ENCODE measurements around the gene HAP1. TPM values are rescaled to one million over a fixed set of nuclear protein-coding genes. Genes with fewer than 3 reads are reported as not detected.

The HAP1 gene
- polyA plus RNA-seq, 2 of the 4 experiments (the other 2 are of a cell fraction) = 1.6 to 2.2 TPM

DNA sequence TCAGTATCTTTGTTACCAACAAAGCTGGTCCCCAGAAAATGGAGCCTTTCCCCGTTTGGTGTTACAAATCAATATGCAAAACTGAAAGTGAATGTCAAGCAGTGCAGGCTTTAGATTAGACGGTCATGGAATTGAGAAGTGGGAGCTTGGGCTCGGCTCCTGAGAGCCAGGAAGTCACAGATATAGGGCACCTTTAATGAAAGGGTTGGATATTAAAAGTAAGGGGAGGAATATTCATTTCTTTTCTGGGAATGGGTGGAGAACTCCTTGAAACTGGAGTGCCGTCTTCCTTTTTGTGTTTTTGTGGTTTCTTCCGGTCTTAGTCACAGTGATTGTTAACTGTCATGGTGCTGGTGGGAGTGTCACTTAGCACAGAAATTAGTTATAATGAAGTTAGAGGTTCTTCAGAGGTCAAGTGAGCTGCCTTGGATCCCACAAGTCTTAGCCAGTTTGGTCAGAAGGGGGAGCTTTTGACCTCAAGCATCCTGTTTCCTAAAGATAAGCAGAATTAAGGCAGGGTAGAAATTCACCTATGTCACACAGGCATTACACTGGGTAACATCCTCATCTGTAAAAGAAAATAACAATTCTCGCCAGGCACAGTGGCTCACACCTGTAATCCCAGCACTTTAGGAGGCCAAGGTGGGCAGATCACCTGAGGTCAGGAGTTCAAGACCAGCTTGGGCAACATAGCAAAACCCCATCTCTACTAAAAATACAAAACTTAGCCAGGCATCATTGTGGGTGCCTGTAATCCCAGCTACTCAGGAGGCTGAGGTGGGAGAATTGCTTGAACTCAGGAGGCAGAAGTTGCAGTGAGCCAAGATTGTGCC is 55.3 kb downstream of the HAP1 start (continued):
- TF ChIP-seq MAZ (IDR thresholded peaks at IDR 0.05; ENCODE audit: borderline replicate concordance, low read depth, low read length) = no peak
- no peak for TF ChIP-seq HOXB5 (CRISPR knock-in tag; IDR thresholded peaks at IDR 0.05)
- no peak for TF ChIP-seq TFCP2L1 (CRISPR knock-in tag; IDR thresholded peaks at IDR 0.05)
- peak in 1 of 2 experiments; percentile 38; a peak in 3 of 5 replicates for TF ChIP-seq RAD21 (conservative IDR thresholded peaks at IDR 0.05 in 1 of 2, IDR thresholded peaks at IDR 0.05 in 1 of 2)
- TF ChIP-seq ZNF302 (CRISPR knock-in tag; IDR thresholded peaks at IDR 0.05) = no peak

DNA sequence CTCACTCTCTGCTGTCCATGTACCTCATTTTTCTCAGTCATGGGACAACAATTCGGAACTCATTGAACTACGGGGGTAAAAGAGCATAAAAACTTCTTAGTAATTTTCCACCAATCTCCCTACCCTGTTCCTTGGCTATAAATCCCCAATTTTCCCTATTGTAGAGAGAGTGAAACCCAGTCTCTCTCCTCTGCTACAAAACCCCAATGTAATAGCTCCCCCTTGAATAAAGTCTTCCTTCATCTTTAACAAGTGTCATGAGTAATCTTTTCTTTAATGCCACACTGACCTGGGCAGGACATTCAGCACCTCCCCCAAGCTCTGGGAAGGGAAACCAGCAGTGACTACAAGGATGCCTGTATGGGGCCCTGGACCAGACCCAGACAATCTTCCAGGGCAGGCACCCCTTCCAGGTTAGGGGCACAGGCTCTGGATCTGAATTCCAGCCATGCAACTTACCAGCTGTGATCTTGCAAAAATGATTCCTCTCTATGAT is 56.0 kb downstream of the HAP1 start:
- DNase-seq (ENCODE audit: low read depth in 1 of 2, low spot score in 1 of 2) (peak in 1 of 2 experiments; percentile 76), FAIRE-seq (no peak), ATAC-seq (peak; percentile 49 to 68)
- Histone ChIP-seq H3K27ac (peak overlapping the region; percentile 73 to 83), H3K4me2 (peak overlapping the region; percentile 72), H3K4me3 (peak overlapping the region; percentile 3; the same call in 1 of the 3 replicates), H3K4me1 (peaks cover 48% of the 10 kb centered on the region), H3K9me3 (no peaks in the 10 kb centered on the region)
- CTCF ChIA-PET = interaction anchor here (0.6 to 18.1 kb wide), 16 partner anchors 11 to 1703 kb away, joined by 3 to 329 read pairs (median 3); partner anchors contain the start of gene EIF1
- 42% methylated on average over 2 of the region's 2 CpGs for WGBS (ENCODE audit: missing lambda C conversion rate)
- POLR2A ChIA-PET = interaction anchor here (0.7 to 6.4 kb wide), 8 partner anchors 8 to 1336 kb away, joined by 3 to 258 read pairs (median 3); partner anchors contain the start of gene EIF1
- TF ChIP-seq PHF8 (IDR thresholded peaks at IDR 0.05; ENCODE audit: borderline replicate concordance, low read depth) (no peak), JUN (IDR thresholded peaks at IDR 0.05) (peak in 1 of 2 experiments; percentile 85; a peak in 3 of 5 replicates), NR3C1 (IDR thresholded peaks at IDR 0.05) (no peak), SMC3 (IDR thresholded peaks at IDR 0.05) (no peak), BHLHE40 (IDR thresholded peaks at IDR 0.05; ENCODE audit: low read depth, low read length) (no peak), KDM1A (IDR thresholded peaks at IDR 0.05; ENCODE audit: low read depth) (no peak), POLR2A (IDR thresholded peaks at IDR 0.05; ENCODE audit: low read length) (peak; percentile 47), KDM5A (IDR thresholded peaks at IDR 0.05) (no peak), HEYL (CRISPR knock-in tag; IDR thresholded peaks at IDR 0.05) (no peak), ZC3H11A (IDR thresholded peaks at IDR 0.05) (no peak), E2F6 (IDR thresholded peaks at IDR 0.05; ENCODE audit: borderline replicate concordance, low read depth) (no peak), TFCP2L1 (CRISPR knock-in tag; IDR thresholded peaks at IDR 0.05) (peak; percentile 99), HES2 (IDR thresholded peaks at IDR 0.05) (no peak), FOSL2 (IDR thresholded peaks at IDR 0.05) (no peak), FOSL2 (CRISPR knock-in tag; IDR thresholded peaks at IDR 0.05) (peak; percentile 61), EHMT2 (IDR thresholded peaks at IDR 0.05; ENCODE audit: low read depth) (no peak), CBX8 (IDR thresholded peaks at IDR 0.05) (no peak), RARB (CRISPR knock-in tag; IDR thresholded peaks at IDR 0.05) (peak; percentile 95), CHD4 (IDR thresholded peaks at IDR 0.05; ENCODE audit: borderline replicate concordance) (no peak), RAD21 (conservative IDR thresholded peaks at IDR 0.05 in 1 of 2, IDR thresholded peaks at IDR 0.05 in 1 of 2) (no peak), TP53 (CRISPR knock-in tag; IDR thresholded peaks at IDR 0.05) (peak; percentile 83; the same call in 1 of the 2 replicates), POLR2AphosphoS2 (conservative IDR thresholded peaks at IDR 0.05; ENCODE audit: low read length) (no peak), MYC (IDR thresholded peaks at IDR 0.05; ENCODE audit: borderline replicate concordance, low read length) (no peak), ZSCAN20 (CRISPR knock-in tag; IDR thresholded peaks at IDR 0.05) (no peak), NFE2L2 (conservative IDR thresholded peaks at IDR 0.05; ENCODE audit: low read length) (no peak), USF2 (IDR thresholded peaks at IDR 0.05) (no peak), HOXB13 (CRISPR knock-in tag; IDR thresholded peaks at IDR 0.05; ENCODE audit: low read depth) (no peak), RFX5 (IDR thresholded peaks at IDR 0.05) (no peak), CHD2 (IDR thresholded peaks at IDR 0.05; ENCODE audit: low read length, partially characterized antibody) (peak; percentile 17), FOSB (CRISPR knock-in tag; IDR thresholded peaks at IDR 0.05) (peak; percentile 99), MAX (IDR thresholded peaks at IDR 0.05) (no peak), PBX3 (IDR thresholded peaks at IDR 0.05) (peak; percentile 44; the same call in 1 of the 2 replicates)
- TF ChIP-seq, protein P1, sequence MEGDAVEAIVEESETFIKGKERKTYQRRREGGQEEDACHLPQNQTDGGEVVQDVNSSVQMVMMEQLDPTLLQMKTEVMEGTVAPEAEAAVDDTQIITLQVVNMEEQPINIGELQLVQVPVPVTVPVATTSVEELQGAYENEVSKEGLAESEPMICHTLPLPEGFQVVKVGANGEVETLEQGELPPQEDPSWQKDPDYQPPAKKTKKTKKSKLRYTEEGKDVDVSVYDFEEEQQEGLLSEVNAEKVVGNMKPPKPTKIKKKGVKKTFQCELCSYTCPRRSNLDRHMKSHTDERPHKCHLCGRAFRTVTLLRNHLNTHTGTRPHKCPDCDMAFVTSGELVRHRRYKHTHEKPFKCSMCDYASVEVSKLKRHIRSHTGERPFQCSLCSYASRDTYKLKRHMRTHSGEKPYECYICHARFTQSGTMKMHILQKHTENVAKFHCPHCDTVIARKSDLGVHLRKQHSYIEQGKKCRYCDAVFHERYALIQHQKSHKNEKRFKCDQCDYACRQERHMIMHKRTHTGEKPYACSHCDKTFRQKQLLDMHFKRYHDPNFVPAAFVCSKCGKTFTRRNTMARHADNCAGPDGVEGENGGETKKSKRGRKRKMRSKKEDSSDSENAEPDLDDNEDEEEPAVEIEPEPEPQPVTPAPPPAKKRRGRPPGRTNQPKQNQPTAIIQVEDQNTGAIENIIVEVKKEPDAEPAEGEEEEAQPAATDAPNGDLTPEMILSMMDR (IDR thresholded peaks at IDR 0.05) = no peak
